T-helper 2 cell treated with Interferon-gamma antibody and Interleukin-4, amounts not matched to agents 100 ng/mL and 5 ng/mL, for 36 hours (primary cell): ENCODE results near the gene MRPL19. TPM values are rescaled to one million over a fixed set of nuclear protein-coding genes. Genes with fewer than 3 reads are reported as not detected.

Experiments
- intact Hi-C: fragments of 100-400 bp; cut with micrococcal nuclease; formaldehyde crosslinking; loops from one replicate; pipeline ENCODE4 v1.15.1; 2023
- total RNA-seq: library from RNA; stranded (reverse); gene quantifications from 2 replicates; pipeline ENCODE4 v1.2.3, GENCODE V29; 2022

MRPL19 gene
- total RNA-seq, 1 donor from 2014 or later, result 46.7 TPM

DNA sequence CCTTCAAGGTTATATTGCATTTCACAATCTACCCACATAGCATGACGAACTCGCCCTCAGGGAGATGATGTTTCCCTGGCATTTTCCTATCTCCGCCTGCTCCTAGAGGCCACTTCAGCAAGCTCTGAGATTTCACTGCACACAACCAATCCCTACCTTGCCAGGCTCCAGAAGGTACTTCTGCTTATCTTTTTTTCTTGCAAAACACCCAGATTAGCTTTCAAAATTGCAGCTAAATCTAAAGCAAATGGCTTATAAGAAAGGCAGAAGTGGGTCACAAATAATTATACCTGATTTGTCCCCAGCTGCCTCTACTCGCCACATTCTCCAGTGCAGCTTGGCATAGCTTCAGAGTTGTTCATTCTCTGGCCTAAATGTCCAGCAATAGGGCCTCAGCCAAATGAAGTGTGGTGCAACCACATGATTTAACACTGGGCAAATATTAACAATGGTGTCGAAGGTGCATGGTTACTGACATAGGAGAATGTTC is 32.4 kb upstream of the MRPL19 start:
- intact Hi-C loops, result no loop called here

DNA sequence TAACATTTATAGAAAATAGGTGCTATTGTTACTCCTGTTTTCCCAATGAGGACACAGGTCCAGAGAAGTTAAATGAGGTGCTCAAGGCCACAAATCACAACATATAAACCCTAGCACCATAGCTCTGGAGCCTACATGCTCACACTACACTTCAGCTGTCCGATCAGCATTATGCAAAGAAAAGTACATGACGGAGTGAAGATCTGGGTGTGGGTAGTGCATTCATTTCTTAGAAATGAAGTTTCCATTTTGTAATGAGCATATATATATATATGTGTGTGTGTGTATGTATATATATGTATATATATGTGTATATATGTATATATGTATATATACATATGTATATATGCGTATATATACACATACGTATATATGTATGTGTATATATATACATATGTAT is 30.2 kb upstream of the MRPL19 start:
- intact Hi-C loops, result no loop called here

GRCh38 chr2:75616933-75617332 is 29.6 kb upstream of the MRPL19 start:
- intact Hi-C loops, result no loop called here

- intact Hi-C loops, result no loop called here
Observed at GRCh38 chr2:75619956-75620740, 26.4 kb upstream of the MRPL19 start.

DNA sequence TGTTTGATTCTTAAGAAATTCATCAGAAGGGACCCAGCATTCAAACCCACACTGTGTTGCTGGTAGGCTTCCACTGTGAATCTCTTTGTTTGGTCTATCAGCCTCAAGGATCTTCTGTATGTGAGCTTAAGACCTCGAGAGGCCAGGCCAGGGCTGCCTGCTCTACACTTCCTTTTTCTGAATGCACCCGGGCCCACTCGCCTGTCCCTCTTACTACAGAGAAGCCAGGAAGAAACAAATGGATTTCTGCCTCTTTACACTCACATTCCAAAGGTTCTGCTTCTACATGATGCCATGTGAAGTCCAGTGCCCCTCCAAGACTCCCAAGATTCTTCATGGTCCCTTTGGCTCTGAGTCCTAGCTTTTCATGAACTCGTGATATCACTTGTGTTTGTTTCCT is 25.4 kb upstream of the MRPL19 start:
- intact Hi-C loops, result no loop called here

- intact Hi-C loops, result no loop called here
Observed at GRCh38 chr2:75622500-75622899, 24.1 kb upstream of the MRPL19 start.

GRCh38 chr2:75622929-75623328 is 23.7 kb upstream of the MRPL19 start:
- intact Hi-C loops, result no loop called here

- intact Hi-C loops, result no loop called here
Observed at GRCh38 chr2:75627902-75628504, 18.6 kb upstream of the MRPL19 start.

GRCh38 chr2:75632091-75632701 is 14.4 kb upstream of the MRPL19 start:
- intact Hi-C loops, result no loop called here

GRCh38 chr2:75632813-75633212 is 13.8 kb upstream of the MRPL19 start:
- intact Hi-C loops, result no loop called here

- intact Hi-C loops, result no loop called here
Observed at GRCh38 chr2:75633620-75634019, 13.0 kb upstream of the MRPL19 start.

GRCh38 chr2:75634945-75635344 is 11.6 kb upstream of the MRPL19 start:
- intact Hi-C loops, result no loop called here

DNA sequence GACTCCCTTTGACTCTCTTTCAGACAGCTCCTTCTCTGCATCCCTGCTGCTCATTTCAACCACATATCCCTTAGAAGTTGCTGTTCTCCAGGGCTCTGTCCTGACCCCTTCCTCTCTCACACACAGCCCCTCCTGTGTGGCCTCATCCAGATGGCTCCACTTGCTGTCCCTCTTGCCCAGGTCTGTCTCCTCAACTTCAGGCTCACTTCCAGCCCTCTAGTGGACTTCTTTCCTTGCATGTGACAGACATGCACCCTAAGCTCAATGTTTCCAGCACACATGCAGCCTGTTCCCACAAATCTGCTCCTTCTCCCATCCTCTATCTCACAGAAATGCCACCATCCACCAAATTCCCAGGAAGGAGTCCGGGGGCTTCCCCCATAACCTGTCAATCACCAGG is 9.0 kb upstream of the MRPL19 start:
- intact Hi-C loops, result no loop called here

DNA sequence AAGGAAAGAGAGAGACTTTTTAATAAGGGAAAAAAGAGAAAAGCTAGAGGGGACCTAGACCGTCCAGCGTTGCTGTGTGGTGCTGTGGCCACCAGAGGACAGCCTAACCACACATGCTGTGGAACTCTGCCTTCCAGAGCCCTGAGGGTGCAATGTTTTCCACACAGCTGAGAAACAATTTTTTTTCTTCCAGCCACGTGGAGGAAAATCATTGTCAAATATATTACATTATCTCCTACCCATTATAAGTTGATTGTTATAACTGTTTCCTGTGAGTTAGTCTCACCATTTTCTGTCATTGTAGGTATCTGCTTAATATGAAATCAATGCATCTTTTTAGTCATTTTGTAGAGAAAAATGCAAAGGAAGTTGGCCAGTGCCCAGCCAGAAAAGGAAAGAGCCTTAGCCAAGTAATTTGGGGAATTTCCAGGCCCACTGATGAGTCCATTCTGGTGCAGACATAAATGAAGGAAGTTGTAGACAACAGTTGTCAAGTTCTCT is 5.9 kb upstream of the MRPL19 start:
- intact Hi-C loops, result loop anchor here (1.0 kb wide), 1 partner anchor 37 kb away; no protein-coding TSS in a partner anchor

- intact Hi-C loops, result no loop called here
Observed at GRCh38 chr2:75641587-75641986, 5.0 kb upstream of the MRPL19 start.

GRCh38 chr2:75643980-75644379 is 2.6 kb upstream of the MRPL19 start:
- intact Hi-C loops, result no loop called here

GRCh38 chr2:75645643-75646042 is 940 bp upstream of the MRPL19 start:
- intact Hi-C loops, result loop anchor here (1.0 to 5.0 kb wide), 2 partner anchors 65 to 688 kb away; partner anchors contain the start of genes GCFC2 and POLE4

GRCh38 chr2:75646090-75646582 is 447 bp upstream of the MRPL19 start:
- intact Hi-C loops, result loop anchor here (1.0 to 5.0 kb wide), 2 partner anchors 64 to 689 kb away; partner anchors contain the start of genes GCFC2 and POLE4

- intact Hi-C loops, result loop anchor here (5.0 kb wide), 1 partner anchor 690 kb away; the partner anchor contains the start of gene POLE4
Observed at GRCh38 chr2:75647771-75648170, 1.2 kb downstream of the MRPL19 start.

GRCh38 chr2:75654012-75654411 is 7.4 kb downstream of the MRPL19 start:
- intact Hi-C loops, result no loop called here

DNA sequence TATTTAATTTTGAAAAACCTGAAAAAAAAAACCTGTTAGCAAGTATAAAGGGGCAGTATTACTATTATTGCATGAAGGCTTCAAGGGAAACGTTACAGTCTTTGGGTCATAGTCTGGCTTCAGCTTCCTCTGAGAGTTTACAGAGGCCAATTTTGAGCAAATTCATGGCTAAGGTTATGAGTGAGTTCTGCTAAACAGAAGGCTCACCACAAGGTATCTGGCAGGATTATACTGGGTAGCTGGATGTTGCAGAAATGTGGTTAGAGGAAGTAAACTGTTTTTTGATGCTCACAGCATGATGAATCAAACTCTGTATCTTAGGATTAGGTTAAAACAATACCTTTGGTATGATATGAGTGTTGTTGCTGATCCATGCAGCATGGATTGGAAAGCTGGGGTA is 9.3 kb downstream of the MRPL19 start:
- intact Hi-C loops, result no loop called here

DNA sequence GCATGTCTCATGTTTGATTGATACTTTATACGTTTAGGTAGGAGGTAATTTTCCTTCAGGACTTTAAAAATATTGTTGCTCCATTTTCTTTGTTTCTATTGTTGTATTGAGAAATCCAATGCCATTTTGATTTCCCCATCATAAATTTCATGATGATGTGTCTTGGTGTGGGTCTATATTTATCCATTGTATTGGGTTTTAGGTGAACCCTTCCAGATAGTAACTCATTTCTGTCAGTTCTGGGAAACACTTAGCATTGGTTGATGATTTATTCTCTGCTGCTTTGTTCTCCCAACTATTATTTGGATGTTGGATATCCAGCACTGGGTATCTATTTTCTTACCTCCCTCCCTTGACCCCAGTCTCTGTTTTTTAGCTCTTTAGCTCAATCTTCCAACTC is 10.0 kb downstream of the MRPL19 start:
- intact Hi-C loops, result no loop called here
